Measurements from ENCODE around the gene ACTR3.

DNA sequence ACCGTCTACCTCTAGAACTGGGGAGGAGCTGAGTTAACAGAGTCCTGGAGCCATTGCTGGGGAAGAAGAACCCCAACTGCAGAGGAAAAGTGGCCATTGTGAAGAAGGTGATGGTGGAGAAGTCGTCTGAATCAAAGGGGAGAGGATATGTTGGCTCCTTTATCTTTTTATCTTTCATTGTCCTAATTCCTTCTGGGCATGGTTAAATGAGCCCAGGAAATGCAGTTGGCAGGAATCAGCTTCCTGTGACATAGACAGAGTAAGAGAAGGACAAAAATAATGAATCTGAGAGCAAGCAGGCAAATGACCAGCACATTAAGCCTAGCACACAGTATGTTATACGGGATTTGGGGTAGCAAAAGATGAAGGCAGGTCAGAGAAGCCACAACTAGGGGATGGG, 16.0 kb upstream of the ACTR3 start:
- TF ChIP-seq, protein P1, sequence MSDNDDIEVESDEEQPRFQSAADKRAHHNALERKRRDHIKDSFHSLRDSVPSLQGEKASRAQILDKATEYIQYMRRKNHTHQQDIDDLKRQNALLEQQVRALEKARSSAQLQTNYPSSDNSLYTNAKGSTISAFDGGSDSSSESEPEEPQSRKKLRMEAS (IDR thresholded peaks at IDR 0.05; ENCODE audit: low read depth, low read length) = no peak
- TF ChIP-seq TAF1 (IDR thresholded peaks at IDR 0.05; ENCODE audit: borderline replicate concordance, low read depth, low read length) (no peak), RUNX3 (IDR thresholded peaks at IDR 0.05; ENCODE audit: low read length) (no peak), POLR2A (IDR thresholded peaks at IDR 0.05; ENCODE audit: low read depth, low read length) (no peak), POLR2AphosphoS5 (IDR thresholded peaks at IDR 0.05; ENCODE audit: low read length) (no peak), HDAC6 (IDR thresholded peaks at IDR 0.05; ENCODE audit: unreplicated experiment) (no peak), CREB1 (IDR thresholded peaks at IDR 0.05; ENCODE audit: low read depth) (no peak), SP1 (IDR thresholded peaks at IDR 0.05; ENCODE audit: low read depth, low read length) (no peak), MTA2 (IDR thresholded peaks at IDR 0.05; ENCODE audit: low read depth) (no peak), NFYB (IDR thresholded peaks at IDR 0.05; ENCODE audit: insufficient read depth, low read depth, low read length) (no peak), BHLHE40 (IDR thresholded peaks at IDR 0.05; ENCODE audit: borderline replicate concordance in 1 of 2, low read depth in 2 of 2, low read length in 1 of 2) (no peak)
- TF ChIP-seq, protein P2, sequence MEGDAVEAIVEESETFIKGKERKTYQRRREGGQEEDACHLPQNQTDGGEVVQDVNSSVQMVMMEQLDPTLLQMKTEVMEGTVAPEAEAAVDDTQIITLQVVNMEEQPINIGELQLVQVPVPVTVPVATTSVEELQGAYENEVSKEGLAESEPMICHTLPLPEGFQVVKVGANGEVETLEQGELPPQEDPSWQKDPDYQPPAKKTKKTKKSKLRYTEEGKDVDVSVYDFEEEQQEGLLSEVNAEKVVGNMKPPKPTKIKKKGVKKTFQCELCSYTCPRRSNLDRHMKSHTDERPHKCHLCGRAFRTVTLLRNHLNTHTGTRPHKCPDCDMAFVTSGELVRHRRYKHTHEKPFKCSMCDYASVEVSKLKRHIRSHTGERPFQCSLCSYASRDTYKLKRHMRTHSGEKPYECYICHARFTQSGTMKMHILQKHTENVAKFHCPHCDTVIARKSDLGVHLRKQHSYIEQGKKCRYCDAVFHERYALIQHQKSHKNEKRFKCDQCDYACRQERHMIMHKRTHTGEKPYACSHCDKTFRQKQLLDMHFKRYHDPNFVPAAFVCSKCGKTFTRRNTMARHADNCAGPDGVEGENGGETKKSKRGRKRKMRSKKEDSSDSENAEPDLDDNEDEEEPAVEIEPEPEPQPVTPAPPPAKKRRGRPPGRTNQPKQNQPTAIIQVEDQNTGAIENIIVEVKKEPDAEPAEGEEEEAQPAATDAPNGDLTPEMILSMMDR (IDR thresholded peaks at IDR 0.05 in 2 of 3, conservative IDR thresholded peaks at IDR 0.05 in 1 of 3; ENCODE audit: control insufficient read depth in 2 of 3, extremely low read depth in 1 of 3, insufficient read depth in 1 of 3, low read depth in 3 of 3, low read length in 3 of 3) = no peak
- TF ChIP-seq, protein P3, sequence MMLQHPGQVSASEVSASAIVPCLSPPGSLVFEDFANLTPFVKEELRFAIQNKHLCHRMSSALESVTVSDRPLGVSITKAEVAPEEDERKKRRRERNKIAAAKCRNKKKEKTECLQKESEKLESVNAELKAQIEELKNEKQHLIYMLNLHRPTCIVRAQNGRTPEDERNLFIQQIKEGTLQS (IDR thresholded peaks at IDR 0.05; ENCODE audit: borderline replicate concordance, extremely low read depth, low read depth, low read length) = no peak
